AG04449 (cell line): ENCODE measurements around the gene TMA7.

Experiments
- CTCF ChIA-PET: fragments of 350-600 bp; formaldehyde crosslinking; extraction: SDS; loops from one replicate; lab custom pipeline; 2021; ENCODE audit warnings: antibody characterized with exemption; lab: Yijun Ruan, JAX
- POLR2A ChIA-PET: fragments of 400-600, 350-600 bp; formaldehyde crosslinking; extraction: SDS; loops from one replicate; lab custom pipeline; 2020; ENCODE audit warnings: antibody characterized with exemption, inconsistent platforms; lab: Yijun Ruan, JAX
- DNase-seq: peaks from one replicate; pipeline ENCODE4 v3.0.0-alpha.2; 2010; ENCODE audit warnings: low read depth, low spot score
- H3K4me3 ChIP-seq: 2 replicates; pipeline ENCODE4 v1.5.1; 2011; ENCODE audit warnings: low read depth, mild to moderate bottlenecking, control low read depth, low read length
- TF ChIP-seq, protein P1 (sequence below): IDR thresholded peaks from one replicate; pipeline ENCODE4 v1.5.1; 2011; ENCODE audit warnings: mild to moderate bottlenecking, moderate library complexity, low read length, control low read depth, inconsistent platforms; ENCODE audit not compliant: insufficient read depth; ENCODE audit errors: missing control alignments

Gene TMA7

DNA sequence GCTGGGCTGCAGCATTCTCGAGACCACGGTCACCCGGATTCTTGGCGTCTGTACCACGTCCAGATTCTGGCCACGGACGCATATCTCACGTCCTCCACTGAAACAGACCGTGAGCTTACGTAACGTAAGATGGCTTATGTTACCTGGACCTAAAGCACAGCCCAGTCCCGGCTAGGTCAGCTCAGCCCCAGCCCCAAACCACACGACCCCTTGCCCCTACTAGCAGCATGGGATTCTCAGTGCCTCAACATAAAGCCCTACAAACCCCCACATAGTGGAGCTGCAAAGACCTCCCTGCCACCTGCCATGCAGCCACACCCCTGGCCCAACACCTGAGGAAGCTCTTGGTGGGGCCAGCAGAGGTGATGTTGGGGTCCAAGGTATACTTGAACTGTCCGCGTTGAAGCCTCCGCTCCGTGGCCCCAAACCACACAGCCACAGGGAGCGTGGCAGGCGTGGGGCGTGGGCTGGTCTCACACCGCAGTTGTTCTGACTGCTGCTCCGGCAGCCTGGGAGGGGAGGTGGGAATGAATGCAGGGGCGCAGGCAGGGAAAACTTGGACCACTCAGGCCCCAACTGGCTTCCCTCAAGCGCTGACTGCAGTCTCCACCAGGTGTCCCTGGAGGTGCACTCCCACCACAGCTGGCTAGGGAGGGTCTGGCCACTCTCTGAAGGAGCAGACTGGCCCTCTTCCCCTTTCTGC lies 24.7 kb upstream of the TMA7 start:
- ChIA-PET CTCF (interaction anchor here (0.7 to 6.6 kb wide), 3 partner anchors 14 to 142 kb away, joined by 3 to 46 read pairs (median 20); no protein-coding TSS in a partner anchor), POLR2A (interaction anchor here (1.2 kb wide), 1 partner anchor 31 kb away, joined by 3 read pairs; the partner anchor contains the start of gene ATRIP)
- TF ChIP-seq, protein P1, sequence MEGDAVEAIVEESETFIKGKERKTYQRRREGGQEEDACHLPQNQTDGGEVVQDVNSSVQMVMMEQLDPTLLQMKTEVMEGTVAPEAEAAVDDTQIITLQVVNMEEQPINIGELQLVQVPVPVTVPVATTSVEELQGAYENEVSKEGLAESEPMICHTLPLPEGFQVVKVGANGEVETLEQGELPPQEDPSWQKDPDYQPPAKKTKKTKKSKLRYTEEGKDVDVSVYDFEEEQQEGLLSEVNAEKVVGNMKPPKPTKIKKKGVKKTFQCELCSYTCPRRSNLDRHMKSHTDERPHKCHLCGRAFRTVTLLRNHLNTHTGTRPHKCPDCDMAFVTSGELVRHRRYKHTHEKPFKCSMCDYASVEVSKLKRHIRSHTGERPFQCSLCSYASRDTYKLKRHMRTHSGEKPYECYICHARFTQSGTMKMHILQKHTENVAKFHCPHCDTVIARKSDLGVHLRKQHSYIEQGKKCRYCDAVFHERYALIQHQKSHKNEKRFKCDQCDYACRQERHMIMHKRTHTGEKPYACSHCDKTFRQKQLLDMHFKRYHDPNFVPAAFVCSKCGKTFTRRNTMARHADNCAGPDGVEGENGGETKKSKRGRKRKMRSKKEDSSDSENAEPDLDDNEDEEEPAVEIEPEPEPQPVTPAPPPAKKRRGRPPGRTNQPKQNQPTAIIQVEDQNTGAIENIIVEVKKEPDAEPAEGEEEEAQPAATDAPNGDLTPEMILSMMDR = no peak
- DNase-seq = no peak
- H3K4me3 ChIP-seq = no peak overlapping the region

DNA sequence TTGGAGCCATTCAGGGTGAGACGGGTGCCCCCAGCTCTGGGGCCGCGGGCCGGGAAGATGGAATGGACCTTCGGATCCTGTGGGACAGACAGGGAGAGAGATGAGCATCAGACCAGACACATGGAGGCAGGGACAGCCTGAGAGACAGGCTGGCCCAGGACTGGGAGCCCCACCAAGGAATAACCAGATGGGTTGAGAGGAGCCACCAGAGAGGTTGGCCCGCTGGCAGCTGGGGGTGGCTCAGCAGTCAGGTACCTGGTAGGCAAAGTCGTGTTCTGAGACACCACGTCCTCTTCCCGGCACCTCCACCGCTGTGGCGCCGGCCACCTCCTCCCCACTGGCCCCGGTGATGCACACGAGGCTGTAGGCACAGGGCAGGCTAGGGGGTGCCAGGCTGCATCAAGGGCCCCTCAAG lies 24.0 kb upstream of the TMA7 start:
- DNase-seq = no peak
- ChIA-PET CTCF (interaction anchor here (3.3 to 6.6 kb wide), 2 partner anchors 14 to 20 kb away, joined by 20 to 46 read pairs; no protein-coding TSS in a partner anchor), POLR2A (no interaction called here)
- TF ChIP-seq, protein P1 = no peak
- no peak overlapping the region for H3K4me3 ChIP-seq

DNA sequence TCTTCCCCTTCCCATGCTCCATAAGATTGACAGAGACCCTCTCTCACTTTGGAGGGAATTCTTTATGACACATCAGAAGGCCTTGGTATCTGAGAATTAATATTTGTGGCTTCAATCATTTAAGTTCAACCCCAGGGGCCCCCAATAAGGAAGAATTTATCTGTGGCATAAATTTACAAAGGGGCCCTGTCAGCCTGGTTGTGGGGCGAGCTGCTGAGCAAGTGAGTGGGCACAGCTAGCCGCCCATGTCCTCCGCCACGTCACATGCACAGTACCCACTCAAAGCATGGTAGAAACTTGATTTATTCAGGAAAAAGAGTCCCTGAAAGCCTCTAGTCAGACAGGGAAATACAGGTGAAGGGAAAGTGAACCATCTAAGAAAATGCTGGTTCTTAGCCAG lies 23.5 kb upstream of the TMA7 start:
- ChIA-PET CTCF (interaction anchor here (1.1 to 6.6 kb wide), 3 partner anchors 15 to 144 kb away, joined by 3 to 46 read pairs (median 20); no protein-coding TSS in a partner anchor), POLR2A (no interaction called here)

DNA sequence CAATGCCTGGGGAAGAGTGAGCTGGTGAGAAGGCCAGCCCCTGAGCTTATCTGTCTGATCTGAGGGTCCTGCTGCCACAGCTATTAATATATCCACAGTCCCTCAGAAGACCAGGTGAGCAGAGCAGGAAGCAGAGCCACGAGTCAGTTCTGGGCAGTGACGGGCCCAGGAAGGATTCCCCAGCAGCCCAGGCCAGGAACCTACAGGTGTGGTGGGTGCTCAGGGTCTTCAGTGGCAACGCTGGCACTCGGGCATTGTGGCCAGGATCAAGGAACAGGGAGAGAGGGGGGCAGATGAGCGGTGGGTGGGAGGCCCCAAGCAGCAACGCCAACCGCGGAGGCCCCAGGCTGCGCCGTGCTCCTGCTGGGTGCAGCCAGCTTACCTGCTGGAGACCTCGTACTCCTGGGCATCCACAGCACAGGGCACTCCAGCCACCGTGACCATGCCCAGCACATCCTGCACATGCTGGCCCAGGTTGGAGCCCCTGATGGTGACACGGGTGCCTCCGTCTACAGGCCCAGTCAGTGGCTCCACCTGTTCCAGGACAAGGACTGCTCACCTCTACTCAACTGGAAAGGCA lies 22.4 kb upstream of the TMA7 start:
- ChIA-PET CTCF (interaction anchor here (1.1 to 6.6 kb wide), 3 partner anchors 16 to 145 kb away, joined by 3 to 46 read pairs (median 16); no protein-coding TSS in a partner anchor), POLR2A (no interaction called here)
- TF ChIP-seq, protein P1 = no peak

More for the DNA sequence above, 23.5 kb upstream of the TMA7 start:
- no peak overlapping the region for H3K4me3 ChIP-seq
- no peak for DNase-seq
- TF ChIP-seq, protein P1 = no peak

DNA sequence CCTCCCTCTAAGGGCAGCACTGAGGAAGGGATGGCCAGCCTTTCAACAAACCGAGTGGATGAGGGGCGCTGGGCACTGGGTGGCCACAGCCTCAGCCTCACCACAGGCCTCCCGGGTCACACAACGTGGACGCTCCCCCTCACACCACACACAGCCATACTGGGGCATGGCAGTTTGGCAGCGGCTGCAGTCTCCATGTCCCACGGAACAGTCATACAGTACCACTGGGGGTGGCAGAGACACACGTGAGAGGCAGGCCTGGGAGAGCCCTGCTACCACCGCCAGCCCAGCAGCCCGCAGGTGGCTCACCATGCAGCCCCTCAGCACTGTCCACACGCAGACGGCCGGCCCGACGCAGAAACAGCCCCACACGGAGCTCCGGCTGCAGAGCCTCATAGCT lies 21.9 kb upstream of the TMA7 start:
- TF ChIP-seq, protein P1 = no peak
- CTCF ChIA-PET = interaction anchor here (2.4 to 6.6 kb wide), 2 partner anchors 16 to 18 kb away, joined by 16 to 46 read pairs; no protein-coding TSS in a partner anchor

More for the DNA sequence above, 22.4 kb upstream of the TMA7 start:
- H3K4me3 ChIP-seq = no peak overlapping the region
- no peak for DNase-seq

More for the DNA sequence above, 21.9 kb upstream of the TMA7 start:
- POLR2A ChIA-PET = interaction anchor here (0.6 kb wide), 2 partner anchors 8 to 61 kb away, joined by 3 read pairs; no protein-coding TSS in a partner anchor
- DNase-seq = no peak
- H3K4me3 ChIP-seq = no peak overlapping the region
